ENCODE results near the gene IFNL4.

Gene IFNL4

DNA sequence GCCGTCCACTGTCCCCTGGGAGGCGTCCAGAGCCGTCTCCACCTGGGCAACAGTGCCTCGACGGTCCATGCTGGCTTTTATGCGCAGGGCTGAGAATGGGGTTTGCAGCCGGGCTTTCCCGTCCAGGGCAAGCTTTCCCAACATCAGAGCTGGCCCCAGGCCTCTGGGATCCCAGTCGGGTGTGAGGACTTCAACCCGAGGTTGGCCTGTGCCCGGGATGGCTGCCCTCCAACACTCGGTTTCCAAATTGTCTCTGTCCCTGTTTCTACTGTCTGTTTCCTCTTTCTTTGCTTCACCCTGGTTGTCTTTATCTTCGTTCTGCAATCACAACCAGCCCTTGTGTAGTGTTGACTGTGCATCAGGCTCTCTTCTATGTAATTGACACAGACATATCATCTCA, at the start of gene IFNL4:
Gene IFNL4 (minus strand): TSS at position 51 of the 400 bp plus-strand sequence.
- DNase-seq (ENCODE audit: low read depth), result no peak
- TF ChIP-seq, protein P1, sequence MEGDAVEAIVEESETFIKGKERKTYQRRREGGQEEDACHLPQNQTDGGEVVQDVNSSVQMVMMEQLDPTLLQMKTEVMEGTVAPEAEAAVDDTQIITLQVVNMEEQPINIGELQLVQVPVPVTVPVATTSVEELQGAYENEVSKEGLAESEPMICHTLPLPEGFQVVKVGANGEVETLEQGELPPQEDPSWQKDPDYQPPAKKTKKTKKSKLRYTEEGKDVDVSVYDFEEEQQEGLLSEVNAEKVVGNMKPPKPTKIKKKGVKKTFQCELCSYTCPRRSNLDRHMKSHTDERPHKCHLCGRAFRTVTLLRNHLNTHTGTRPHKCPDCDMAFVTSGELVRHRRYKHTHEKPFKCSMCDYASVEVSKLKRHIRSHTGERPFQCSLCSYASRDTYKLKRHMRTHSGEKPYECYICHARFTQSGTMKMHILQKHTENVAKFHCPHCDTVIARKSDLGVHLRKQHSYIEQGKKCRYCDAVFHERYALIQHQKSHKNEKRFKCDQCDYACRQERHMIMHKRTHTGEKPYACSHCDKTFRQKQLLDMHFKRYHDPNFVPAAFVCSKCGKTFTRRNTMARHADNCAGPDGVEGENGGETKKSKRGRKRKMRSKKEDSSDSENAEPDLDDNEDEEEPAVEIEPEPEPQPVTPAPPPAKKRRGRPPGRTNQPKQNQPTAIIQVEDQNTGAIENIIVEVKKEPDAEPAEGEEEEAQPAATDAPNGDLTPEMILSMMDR (conservative IDR thresholded peaks at IDR 0.05; ENCODE audit: low read depth, low read length), result no peak
- H3K4me3 ChIP-seq (ENCODE audit: low read depth, low read length), result no peak within 1 kb of the TSS

DNA sequence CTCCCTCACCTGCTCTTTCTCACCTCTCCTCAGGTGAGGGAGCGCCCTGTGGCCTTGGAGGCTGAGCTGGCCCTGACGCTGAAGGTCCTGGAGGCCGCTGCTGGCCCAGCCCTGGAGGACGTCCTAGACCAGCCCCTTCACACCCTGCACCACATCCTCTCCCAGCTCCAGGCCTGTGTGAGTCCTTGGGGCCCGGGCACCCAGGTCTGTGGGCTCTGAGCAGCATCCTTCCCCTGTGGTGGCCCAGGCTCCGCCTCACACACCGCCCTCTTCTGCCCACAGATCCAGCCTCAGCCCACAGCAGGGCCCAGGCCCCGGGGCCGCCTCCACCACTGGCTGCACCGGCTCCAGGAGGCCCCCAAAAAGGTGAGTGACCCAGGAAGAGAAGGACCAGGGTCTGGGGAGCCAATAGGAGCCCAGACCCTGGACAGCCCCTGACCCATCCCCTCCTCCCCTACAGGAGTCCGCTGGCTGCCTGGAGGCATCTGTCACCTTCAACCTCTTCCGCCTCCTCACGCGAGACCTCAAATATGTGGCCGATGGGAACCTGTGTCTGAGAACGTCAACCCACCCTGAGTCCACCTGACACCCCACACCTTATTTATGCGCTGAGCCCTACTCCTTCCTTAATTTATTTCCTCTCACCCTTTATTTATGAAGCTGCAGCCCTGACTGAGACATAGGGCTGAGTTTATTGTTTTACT, 49.4 kb upstream of the IFNL4 start:
- no peak for DNase-seq (ENCODE audit: low read depth)
- no peak overlapping the region for H3K4me3 ChIP-seq (ENCODE audit: low read depth, low read length)
- TF ChIP-seq, protein P1 (conservative IDR thresholded peaks at IDR 0.05; ENCODE audit: low read depth, low read length), result no peak

DNA sequence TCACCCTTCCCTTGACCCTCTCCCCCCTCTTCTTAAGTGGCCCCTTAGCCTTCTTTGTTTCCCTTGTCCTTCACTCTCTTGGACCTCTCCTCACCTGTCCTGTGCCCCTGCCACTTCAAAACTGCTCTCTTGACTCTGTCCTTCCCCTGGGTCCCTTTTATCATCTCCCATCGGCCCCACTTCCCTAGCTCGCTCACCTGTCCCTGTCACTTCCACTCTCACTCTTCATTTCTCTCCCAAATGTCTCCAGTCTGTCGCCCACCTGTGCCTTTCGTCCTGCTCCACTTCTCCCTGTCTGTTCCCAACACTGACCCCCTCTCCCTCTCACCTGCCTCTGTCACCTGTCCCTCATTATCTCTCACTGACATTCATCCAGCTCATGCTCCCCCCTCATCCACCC, 48.2 kb upstream of the IFNL4 start:
- no peak for DNase-seq (ENCODE audit: low read depth)
- TF ChIP-seq, protein P1 (conservative IDR thresholded peaks at IDR 0.05; ENCODE audit: low read depth, low read length), result no peak
- no peak overlapping the region for H3K4me3 ChIP-seq (ENCODE audit: low read depth, low read length)

DNA sequence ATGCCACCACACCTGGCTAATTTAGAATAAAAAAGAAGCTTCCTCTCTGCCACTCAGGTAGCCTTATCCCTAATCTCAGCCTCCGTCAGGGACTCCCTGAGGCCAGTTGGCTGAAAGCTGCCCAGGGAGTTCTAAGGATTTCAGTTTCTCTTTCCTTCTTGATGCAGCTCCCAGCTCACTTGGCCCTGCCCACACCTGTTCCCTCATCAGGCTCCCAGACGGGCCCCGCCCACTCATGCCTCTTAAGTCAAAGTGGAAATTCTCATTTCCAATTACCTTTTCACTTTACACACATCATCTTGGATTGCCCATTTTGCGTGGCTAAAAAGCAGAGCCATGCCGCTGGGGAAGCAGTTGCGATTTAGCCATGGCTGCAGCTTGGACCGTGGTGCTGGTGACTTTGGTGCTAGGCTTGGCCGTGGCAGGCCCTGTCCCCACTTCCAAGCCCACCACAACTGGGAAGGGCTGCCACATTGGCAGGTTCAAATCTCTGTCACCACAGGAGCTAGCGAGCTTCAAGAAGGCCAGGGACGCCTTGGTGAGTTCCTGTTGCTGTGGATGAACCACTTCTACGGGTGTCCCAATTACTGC, 47.5 kb upstream of the IFNL4 start, which contains the start of gene IFNL1:
Gene IFNL1 (plus strand): TSS at position 353 of the 591 bp plus-strand sequence. CDS start 15 bp downstream, at position 368.
- H3K4me3 ChIP-seq (ENCODE audit: low read depth, low read length), result no peak within 1 kb of the TSS
- DNase-seq (ENCODE audit: low read depth), result no peak
- TF ChIP-seq, protein P1 (conservative IDR thresholded peaks at IDR 0.05; ENCODE audit: low read depth, low read length), result no peak

DNA sequence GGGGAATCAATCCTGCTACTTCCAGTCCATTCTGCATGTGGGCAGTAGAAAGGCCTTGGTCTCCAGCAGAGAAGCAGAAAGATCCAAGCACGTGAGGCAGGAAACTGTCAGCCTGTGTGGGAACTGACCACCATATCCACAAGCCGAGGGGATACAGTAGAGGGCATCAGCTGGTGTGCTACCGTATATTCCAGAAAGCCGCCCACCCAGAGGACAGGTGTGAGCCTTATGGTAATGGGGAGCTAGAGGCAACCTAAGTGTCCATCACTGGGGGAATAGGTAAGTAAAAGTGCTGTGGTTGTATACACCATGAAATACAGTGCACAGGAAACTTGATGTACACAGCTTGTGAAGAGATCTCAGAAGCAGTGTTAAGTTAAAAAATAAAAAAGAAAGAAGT, 44.7 kb upstream of the IFNL4 start:
- H3K4me3 ChIP-seq (ENCODE audit: low read depth, low read length), result no peak overlapping the region
- no peak for DNase-seq (ENCODE audit: low read depth)
- TF ChIP-seq, protein P1 (conservative IDR thresholded peaks at IDR 0.05; ENCODE audit: low read depth, low read length), result no peak

DNA sequence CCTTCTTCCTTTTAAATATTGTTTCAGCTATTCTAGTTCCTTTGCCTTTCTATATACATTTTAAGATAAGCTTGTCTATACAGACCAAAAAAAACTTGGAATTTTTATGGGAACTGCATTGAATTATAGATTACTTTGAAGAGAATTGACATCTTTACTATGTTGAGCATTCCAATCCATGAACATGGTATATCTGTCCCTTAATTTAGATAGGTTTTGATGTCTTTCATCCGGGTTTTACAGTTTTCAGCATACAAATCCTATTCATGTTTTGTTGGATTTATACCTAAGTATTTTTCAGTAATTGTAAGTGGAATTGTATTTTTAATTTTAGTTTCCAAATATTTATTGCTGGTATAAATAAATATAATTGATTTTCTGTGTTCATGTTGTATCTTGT, 35.4 kb upstream of the IFNL4 start:
- no peak overlapping the region for H3K4me3 ChIP-seq (ENCODE audit: low read depth, low read length)
- TF ChIP-seq, protein P1 (conservative IDR thresholded peaks at IDR 0.05; ENCODE audit: low read depth, low read length), result no peak
- no peak for DNase-seq (ENCODE audit: low read depth)

DNA sequence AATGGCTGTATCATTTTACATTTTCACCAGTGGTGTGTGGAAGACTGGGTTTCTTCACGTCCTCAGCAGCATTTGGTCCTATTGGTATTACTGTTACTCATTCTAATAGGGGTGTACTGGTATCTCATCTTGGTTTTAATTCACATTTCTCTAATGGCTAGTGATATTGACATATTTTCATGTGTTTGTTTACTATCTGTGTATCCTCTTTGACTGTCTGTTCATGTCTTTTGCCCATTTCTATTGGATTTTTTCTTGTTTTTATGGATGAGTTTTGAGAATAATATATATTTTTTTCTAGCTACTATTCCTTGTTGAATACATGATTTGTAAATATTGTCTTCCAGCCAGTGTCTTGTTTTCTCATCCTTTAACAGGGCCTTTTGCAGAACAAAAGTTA, 33.4 kb upstream of the IFNL4 start:
- DNase-seq (ENCODE audit: low read depth), result no peak
- H3K4me3 ChIP-seq (ENCODE audit: low read depth, low read length), result no peak overlapping the region
- TF ChIP-seq, protein P1 (conservative IDR thresholded peaks at IDR 0.05; ENCODE audit: low read depth, low read length), result no peak

Data from choroid plexus epithelial cell (primary cell).